Measurements from ENCODE around the gene NPAS3. TPM values are rescaled to one million over a fixed set of nuclear protein-coding genes. Genes with fewer than 3 reads are reported as not detected.

Gene NPAS3
- total and polyA plus RNA-seq, 2 of the 13 experiments (the other 11 are each of a cell fraction or from before 2014, with no cell fraction given): not detected

- 4% methylated on average over 4 of the region's 4 CpGs for WGBS (ENCODE audit: low lambda C conversion rate)
- POLR2A ChIA-PET: no interaction called here
- H3K27me3 ChIP-seq (ENCODE audit: control insufficient read depth in 1 of 2, insufficient read depth in 2 of 2, low read length in 2 of 2): peaks cover 0 to 3% of the 10 kb centered on the region in 2 experiments; a peak in 1 of 5 replicates
- CTCF ChIA-PET (ENCODE audit: low intra/inter-chr PET ratio, low total read pairs): no interaction called here
- no peaks in the 10 kb centered on the region for H3K36me3 ChIP-seq (replicated peaks in 1 of 2; ENCODE audit: control insufficient read depth in 1 of 2, insufficient read depth in 2 of 2, low read length in 2 of 2)
- no peak for DNase-seq (ENCODE audit: low spot score)
- no TSS peak for BruUV-seq (replicated peaks)
- H3K9me3 ChIP-seq (ENCODE audit: low read length): no peaks in the 10 kb centered on the region
- H2AFZ ChIP-seq (ENCODE audit: low read length): no peak overlapping the region
- H3K4me3 ChIP-seq (replicated peaks in 1 of 3; ENCODE audit: insufficient read depth in 1 of 3, low read depth in 2 of 3, low read length in 3 of 3): no peak overlapping the region
- H3K27ac ChIP-seq (ENCODE audit: extremely low read length, insufficient read depth, low read length): no peak overlapping the region
- H3K4me2 ChIP-seq (ENCODE audit: low read depth, low read length): no peak overlapping the region
- no peaks in the 10 kb centered on the region for H4K20me1 ChIP-seq (ENCODE audit: insufficient read depth, low read length)
- intact Hi-C loops (cut with micrococcal nuclease; ENCODE audit: unreplicated experiment) (no loop called here), in situ Hi-C loops (cut with HindIII; ENCODE audit: extremely low pct_ligation_motif_present, low pct_unique_long_range_greater_than_20kb) (no loop called here)
- no peak overlapping the region for H3K9ac ChIP-seq (ENCODE audit: insufficient read depth, low read depth, low read length)
- no peaks in the 10 kb centered on the region for H3K79me2 ChIP-seq (ENCODE audit: insufficient read depth, low read length)
- no peak for ATAC-seq
- no peaks in the 10 kb centered on the region for H3K4me1 ChIP-seq (ENCODE audit: insufficient read depth, low read length)
- no peak for FAIRE-seq
- no peak for TF ChIP-seq PRPF4 (IDR thresholded peaks at IDR 0.05; ENCODE audit: low read depth, low read length, poor library complexity, severe bottlenecking)
- TF ChIP-seq ARNTL (CRISPR knock-in tag; IDR thresholded peaks at IDR 0.05): no peak
- TF ChIP-seq, protein P1, sequence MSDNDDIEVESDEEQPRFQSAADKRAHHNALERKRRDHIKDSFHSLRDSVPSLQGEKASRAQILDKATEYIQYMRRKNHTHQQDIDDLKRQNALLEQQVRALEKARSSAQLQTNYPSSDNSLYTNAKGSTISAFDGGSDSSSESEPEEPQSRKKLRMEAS (IDR thresholded peaks at IDR 0.05): no peak
- TF ChIP-seq ZNF792 (CRISPR knock-in tag; IDR thresholded peaks at IDR 0.05): no peak
- TF ChIP-seq ZNF546 (CRISPR knock-in tag; conservative IDR thresholded peaks at IDR 0.05): no peak
- TF ChIP-seq RARG (CRISPR knock-in tag; IDR thresholded peaks at IDR 0.05; ENCODE audit: low read depth): no peak
- no peak for TF ChIP-seq BRD4 (CRISPR knock-in tag; IDR thresholded peaks at IDR 0.05)
- no peak for TF ChIP-seq ZNF782 (CRISPR knock-in tag; IDR thresholded peaks at IDR 0.05; ENCODE audit: borderline replicate concordance)
- no peak for TF ChIP-seq ZFP37 (CRISPR knock-in tag; IDR thresholded peaks at IDR 0.05; ENCODE audit: borderline replicate concordance)
- no peak for TF ChIP-seq ZNF549 (CRISPR knock-in tag; IDR thresholded peaks at IDR 0.05)
- TF ChIP-seq ATM (IDR thresholded peaks at IDR 0.05; ENCODE audit: borderline replicate concordance): no peak
- no peak for TF ChIP-seq AKNA (CRISPR knock-in tag; IDR thresholded peaks at IDR 0.05; ENCODE audit: borderline replicate concordance)
- TF ChIP-seq, protein P2, sequence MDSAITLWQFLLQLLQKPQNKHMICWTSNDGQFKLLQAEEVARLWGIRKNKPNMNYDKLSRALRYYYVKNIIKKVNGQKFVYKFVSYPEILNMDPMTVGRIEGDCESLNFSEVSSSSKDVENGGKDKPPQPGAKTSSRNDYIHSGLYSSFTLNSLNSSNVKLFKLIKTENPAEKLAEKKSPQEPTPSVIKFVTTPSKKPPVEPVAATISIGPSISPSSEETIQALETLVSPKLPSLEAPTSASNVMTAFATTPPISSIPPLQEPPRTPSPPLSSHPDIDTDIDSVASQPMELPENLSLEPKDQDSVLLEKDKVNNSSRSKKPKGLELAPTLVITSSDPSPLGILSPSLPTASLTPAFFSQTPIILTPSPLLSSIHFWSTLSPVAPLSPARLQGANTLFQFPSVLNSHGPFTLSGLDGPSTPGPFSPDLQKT (CRISPR knock-in tag; IDR thresholded peaks at IDR 0.05; ENCODE audit: borderline replicate concordance): no peak
- TF ChIP-seq EZH2 (conservative IDR thresholded peaks at IDR 0.05; ENCODE audit: low read depth, low read length): no peak
- no peak for TF ChIP-seq ZBTB38 (CRISPR knock-in tag; IDR thresholded peaks at IDR 0.05)
- no peak for TF ChIP-seq ZNF558 (CRISPR knock-in tag; IDR thresholded peaks at IDR 0.05; ENCODE audit: borderline replicate concordance)
- TF ChIP-seq, protein P3, sequence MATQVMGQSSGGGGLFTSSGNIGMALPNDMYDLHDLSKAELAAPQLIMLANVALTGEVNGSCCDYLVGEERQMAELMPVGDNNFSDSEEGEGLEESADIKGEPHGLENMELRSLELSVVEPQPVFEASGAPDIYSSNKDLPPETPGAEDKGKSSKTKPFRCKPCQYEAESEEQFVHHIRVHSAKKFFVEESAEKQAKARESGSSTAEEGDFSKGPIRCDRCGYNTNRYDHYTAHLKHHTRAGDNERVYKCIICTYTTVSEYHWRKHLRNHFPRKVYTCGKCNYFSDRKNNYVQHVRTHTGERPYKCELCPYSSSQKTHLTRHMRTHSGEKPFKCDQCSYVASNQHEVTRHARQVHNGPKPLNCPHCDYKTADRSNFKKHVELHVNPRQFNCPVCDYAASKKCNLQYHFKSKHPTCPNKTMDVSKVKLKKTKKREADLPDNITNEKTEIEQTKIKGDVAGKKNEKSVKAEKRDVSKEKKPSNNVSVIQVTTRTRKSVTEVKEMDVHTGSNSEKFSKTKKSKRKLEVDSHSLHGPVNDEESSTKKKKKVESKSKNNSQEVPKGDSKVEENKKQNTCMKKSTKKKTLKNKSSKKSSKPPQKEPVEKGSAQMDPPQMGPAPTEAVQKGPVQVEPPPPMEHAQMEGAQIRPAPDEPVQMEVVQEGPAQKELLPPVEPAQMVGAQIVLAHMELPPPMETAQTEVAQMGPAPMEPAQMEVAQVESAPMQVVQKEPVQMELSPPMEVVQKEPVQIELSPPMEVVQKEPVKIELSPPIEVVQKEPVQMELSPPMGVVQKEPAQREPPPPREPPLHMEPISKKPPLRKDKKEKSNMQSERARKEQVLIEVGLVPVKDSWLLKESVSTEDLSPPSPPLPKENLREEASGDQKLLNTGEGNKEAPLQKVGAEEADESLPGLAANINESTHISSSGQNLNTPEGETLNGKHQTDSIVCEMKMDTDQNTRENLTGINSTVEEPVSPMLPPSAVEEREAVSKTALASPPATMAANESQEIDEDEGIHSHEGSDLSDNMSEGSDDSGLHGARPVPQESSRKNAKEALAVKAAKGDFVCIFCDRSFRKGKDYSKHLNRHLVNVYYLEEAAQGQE (IDR thresholded peaks at IDR 0.05; ENCODE audit: borderline replicate concordance in 1 of 2, low read depth in 1 of 2, low read length in 2 of 2): no peak
Measured at GRCh38 chr14:33364466-33364865, 425.8 kb downstream of the NPAS3 start.

Data from HepG2 (cell line).